SH-SY5Y (cell line): ENCODE measurements around the gene MPHOSPH8.

Source experiments
- GATA2 ChIP-seq: IDR thresholded peaks from 2 replicates; pipeline ENCODE4 v1.6.1; 2011; ENCODE audit warnings: mild to moderate bottlenecking, low read depth, low read length
- GATA3 ChIP-seq: IDR thresholded peaks from 2 replicates; pipeline ENCODE4 v1.6.1; 2011; ENCODE audit warnings: low read depth, mild to moderate bottlenecking, low read length, moderate library complexity

DNA sequence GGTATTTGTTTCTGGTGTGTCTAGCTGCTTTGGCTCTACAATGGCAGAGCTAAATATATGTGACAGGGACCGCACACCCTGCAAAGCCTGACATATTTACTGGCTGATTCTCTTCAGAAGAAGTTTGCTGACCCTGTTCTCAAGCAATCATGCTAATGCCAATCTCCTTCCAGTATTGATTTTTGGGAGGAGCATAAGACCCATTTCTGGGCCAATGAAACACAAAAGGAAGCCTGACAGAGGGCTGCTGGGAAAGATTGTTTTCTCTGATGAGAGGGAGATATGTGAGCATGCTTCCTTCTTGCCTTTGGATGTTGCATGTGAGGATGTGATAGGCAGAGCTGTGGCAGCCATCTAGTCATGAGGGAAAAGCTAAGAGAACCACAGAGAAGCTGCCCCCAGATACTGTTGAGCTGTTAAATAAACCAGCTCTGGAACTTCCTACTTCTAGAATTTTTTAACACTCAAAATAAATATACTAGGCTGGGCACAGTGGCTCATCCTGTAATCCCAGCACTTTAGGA lies 40.7 kb upstream of the MPHOSPH8 start:
- TF ChIP-seq GATA2 (no peak), GATA3 (no peak)
